HG03280 (cell line): ENCODE data around the gene C3.
"Not testable (repeated sequence)": the region's sequence is repeated elsewhere in the genome, so short reads cannot be mapped to it uniquely, and the experiment has no call there.

Experiments
- ATAC-seq: cut with Tn5 transposase; IDR thresholded peaks from one replicate; pipeline ENCODE4 v1.9.1; 2021; ENCODE audit warnings: mild to moderate bottlenecking, moderate library complexity; ENCODE audit not compliant: unreplicated experiment

C3 gene

GRCh38 chr19:6667114-6667627 lies 53.3 kb downstream of the C3 start:
- no peak for ATAC-seq

DNA sequence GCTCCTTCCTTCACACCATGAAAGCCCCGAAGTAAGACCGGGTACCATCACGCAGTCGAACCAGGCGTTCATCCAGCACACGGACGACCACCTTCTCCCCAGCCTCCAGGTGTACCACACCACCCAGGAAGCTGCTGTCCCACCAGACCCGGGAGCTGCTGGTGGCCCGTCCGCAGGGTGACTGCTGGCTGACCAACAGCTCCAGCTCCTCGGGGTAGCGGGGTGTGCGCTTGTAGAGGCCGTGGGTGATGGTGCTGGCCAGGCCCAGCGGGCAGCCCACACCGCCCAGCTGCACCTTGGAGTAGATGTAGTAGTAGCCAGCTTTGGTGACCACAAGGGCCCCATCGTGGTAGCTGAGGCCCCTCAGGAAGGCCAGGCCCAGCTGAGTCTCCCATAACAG lies 55.5 kb downstream of the C3 start:
- ATAC-seq = no peak

DNA sequence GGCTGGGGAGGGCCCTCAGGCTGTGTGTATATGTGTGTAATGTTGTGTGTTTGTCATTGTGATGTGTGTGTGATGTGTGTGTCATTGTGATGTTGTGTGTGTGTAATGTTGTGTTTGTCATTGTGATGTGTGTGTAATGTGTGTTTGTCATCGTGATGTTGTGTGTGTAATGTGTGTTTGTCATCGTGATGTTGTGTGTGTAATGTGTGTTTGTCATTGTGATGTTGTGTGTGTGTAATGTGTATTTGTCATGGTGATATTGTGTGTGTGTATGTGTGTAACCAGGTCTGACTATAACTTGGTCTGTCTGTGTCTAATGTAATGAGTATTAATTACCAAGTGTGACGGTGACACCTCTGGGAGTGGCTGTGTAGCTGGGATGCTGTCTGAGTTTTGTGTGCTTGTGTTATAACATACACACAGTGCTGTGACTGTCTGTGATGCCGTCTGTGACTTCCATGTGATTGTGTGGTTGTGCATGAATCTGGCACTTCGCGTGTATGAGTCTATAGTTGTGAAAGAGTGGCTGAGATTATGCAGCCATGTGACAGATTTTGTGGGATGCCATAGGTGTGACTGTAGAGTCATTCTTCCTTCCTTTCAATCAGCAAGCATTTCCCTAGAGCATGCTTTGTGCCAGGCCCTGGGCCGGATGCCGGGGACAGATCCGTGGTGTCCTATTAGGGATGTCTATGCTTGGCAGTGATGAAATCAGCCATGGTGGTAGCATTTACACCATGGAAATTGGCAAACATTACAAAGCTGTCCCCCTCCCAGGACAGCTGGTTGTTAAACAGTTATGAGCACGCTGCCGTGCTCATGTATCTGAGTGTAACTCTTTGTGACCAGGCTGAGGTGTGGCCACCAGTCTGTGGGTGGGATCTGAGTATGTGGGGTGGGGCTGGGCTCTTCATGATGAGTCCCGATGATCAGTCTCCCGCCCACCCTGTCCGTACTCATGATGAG lies 56.9 kb downstream of the C3 start:
- no peak for ATAC-seq

- ATAC-seq = no peak
Measured at GRCh38 chr19:6662702-6663101, 57.7 kb downstream of the C3 start.

- ATAC-seq = not testable (repeated sequence)
Measured at GRCh38 chr19:6661509-6662244, 58.8 kb downstream of the C3 start.

- no peak for ATAC-seq
Measured at GRCh38 chr19:6660930-6661329, 59.5 kb downstream of the C3 start.

DNA sequence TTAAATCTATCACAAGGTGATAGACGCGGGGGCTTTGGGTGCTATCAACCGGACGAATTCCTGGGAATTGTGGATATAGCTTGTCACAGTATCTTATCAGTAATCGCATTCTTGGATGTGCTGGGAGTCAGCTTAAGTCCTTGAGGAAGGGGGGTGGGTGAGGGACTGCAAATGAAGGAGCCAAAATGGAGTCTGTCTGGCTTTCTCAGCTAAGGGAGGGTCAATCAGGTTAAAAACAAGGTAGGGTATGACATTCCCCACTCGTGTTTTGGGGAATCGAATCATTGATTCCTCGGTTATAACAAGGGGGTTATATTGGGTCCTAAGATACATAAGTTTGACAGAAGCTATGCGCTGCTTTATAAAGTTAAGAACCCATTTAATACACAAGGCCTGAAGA lies 64.1 kb downstream of the C3 start:
- not testable (repeated sequence) for ATAC-seq

DNA sequence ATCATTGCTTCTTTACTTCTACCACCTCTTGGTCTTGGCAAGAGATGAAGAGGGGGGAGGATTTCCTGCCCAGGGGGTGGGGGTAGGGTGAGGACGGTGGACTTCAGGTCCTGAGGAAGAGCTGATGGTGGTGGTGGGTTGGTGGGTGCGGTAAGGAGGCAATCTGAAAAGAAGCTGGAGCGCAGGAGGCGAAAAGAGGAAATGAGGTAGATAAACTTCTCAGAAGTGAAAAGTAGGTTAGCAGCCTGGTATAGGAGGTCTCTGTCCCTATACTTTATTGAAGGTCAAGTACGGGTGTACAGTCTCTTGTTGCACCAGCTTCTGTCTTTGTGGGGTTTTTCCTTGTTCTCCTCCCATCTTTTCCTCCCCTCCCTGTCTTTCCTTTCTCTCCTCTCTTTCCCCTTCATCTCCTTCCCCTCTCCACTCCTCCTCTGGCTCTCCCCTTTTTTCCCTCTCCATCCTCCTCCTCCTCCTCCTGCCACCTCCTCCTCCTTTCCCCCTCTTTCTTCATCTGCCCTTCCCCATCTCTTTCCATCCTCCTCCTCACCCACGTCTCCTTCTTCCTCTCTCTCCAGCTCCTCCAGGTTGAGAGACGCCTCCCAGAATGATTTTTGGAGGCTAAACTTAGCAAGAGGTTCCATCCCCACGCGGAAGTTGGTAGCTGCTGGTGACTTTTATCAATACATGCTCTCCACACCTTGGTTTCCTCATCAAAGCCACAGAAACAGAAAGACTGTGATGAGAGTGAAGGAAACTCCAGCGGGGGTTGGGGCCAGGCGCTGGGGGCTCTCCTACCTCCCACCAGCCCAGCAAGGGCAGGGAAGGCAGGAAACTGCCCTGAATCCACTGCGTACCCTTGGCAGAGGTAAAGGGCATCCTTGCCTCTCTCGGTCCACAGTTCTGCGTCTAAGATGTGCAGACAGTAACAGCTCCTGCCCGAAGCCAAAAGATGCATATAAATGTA lies 65.8 kb downstream of the C3 start:
- no peak for ATAC-seq

DNA sequence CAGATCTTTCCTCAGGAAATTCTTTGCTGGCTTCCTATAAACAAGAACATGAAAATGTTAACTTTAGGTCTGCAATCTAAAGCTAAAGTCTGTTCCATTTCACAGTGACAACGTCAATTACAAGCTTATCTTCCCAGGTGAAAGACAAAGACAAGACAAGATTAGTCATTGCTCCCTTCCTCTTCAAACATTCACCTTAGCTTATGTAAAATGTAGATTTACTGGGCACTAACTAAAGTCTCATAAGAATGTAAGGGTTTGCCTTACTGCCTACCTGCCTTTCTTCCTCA lies 67.7 kb downstream of the C3 start:
- no peak for ATAC-seq

DNA sequence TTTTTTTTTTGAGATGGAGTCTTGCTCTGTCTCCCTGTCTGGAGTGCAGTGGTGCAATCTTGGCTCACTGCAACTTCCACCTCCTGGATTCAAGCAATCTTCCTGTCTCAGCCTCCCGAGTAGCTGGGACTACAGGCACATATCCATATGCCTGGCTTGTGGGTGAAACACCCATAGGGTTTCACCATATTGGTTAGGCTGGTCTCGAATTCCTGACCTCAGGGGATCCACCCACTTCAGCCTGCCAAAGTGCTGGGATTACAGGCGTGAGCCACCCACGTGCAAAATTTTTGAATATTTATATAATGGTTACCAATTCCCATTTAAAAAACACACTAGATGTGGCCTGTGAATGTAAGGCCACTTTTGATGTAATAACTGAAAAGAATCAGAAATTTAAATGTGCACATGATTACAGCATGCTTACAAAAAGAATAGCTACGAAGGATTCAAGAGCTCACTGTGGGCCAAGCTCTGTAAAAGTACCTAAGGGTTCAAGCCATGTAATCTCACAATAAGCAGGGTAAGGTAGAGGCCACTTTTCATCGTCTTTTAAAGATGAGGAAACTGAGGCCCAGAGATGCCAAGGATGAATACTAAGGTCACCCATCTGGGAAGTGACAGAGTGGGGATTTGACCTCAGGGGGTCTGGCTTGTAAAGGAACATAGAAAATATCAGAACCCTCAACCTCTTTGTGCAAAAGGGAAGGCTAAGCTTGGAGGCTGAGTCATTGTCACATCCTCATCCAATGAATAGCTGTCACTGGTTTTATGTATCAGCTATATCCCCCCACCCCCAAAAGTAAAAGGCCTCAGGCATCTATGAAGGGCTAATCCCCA lies 68.3 kb downstream of the C3 start:
- no peak for ATAC-seq

GRCh38 chr19:6649185-6649584 lies 71.3 kb downstream of the C3 start:
- no peak for ATAC-seq

DNA sequence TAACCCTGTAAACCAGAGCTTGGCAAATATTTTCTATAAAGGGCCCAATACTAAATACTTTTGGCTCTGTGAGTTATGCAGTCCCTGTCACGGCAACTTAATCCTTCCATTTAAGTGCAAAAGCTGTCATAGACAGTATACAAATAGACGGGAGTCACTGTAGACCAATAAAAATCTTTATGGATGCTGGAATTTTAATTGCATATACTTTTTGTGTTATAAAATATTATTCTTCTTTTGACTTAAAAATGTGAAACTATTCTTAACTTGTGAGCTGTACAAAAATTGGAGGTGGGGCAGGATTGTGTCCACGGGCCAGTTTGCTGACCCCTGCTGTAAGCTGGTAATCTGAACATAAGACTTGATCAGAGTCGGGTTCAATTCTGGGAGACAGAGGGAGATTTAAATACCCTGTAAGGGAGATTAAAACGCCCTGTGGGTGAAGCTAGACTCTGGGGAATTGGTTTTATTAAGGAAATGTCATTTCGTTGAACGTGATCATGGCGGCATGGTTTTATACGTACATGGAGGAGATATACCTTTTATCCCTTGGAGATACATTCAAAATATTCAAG lies 72.2 kb downstream of the C3 start:
- no peak for ATAC-seq

DNA sequence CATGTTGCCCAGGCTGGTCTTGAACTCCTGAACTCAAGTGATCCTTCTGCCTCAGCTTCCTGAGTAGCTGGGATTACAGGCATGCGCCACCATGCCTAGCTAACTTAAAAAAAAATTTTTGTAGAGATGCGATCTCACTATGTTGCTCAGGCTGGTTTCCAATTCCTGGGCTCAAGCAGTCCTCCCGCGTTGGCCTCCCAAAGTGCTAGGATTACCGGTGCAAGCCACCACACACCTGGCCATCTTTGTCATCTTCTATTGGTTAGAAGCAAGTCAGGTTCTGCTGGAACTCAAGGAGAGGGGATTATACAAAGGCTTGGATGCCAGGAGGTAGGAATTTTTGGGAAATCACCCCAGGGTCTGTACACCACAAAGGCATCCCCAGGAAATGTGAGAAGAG lies 75.7 kb downstream of the C3 start:
- ATAC-seq = no peak

DNA sequence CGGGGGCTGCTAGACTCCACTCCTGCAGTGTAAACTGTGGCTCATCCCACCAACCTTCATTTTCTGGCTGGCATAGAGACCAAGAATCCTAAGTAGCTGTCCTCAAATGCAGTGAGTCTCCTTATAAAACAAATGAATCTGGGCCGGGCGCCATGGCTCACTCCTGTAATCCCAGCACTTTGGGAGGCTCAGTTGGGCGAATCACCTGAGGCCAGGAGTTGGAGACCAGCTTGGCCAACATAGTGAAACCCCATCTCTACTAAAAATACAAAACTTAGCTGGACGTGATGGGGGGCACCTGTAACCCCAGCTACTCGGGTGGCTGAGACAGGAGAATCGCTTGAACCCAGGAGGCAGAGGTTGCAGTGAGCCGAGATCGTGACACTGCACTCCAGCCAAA lies 80.1 kb downstream of the C3 start:
- ATAC-seq = not testable (repeated sequence)

- ATAC-seq = no peak
Measured at GRCh38 chr19:6639439-6639838, 81.0 kb downstream of the C3 start.

DNA sequence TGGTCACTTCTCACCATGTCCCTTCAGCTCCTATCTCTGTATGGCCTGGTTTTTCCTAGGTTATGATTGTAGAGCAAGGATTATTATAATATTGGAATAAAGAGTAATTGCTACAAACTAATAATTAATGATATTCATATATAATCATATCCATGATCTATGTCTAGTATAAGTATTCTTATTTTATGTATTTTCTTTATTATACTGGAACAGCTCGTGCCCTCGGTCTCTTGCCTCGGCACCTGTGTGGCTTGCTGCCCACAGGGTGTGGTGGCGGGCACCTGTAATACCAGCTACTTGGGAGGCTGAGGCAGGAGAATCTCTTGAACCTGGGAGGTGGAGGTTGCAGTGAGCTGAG lies 87.0 kb downstream of the C3 start:
- ATAC-seq = not testable (repeated sequence)

DNA sequence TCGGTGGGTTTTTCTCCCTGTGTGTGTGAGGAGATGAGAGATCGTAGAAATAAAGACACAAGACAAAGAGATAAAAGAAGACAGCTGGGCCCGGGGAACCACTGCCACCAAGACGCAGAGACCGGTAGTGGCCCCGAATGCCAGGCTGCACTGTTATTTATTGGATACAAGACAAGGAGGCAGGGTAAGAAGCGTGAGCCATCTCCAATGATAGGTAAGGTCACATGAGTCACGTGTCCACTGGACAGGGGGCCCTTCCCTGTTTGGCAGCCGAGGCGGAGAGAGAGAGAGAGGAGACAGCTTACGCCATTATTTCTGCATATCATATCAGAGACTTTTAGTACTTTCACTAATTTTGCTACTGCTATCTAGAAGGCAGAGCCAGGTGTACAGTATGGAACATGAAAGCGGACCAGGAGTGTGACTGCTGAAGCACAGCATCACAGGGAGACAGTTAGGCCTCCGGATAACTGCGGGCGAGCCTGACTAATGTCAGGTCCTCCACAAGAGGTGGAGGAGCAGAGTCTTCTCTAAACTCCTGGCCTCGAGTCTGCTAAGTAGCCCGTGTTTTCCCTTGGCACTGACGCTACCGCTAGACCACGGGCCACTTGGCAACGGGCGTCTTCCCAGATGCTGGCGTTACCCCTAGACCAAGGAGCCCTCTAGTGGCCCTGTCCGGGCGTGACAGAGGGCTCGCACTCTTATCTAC lies 87.5 kb downstream of the C3 start:
- not testable (repeated sequence) for ATAC-seq

DNA sequence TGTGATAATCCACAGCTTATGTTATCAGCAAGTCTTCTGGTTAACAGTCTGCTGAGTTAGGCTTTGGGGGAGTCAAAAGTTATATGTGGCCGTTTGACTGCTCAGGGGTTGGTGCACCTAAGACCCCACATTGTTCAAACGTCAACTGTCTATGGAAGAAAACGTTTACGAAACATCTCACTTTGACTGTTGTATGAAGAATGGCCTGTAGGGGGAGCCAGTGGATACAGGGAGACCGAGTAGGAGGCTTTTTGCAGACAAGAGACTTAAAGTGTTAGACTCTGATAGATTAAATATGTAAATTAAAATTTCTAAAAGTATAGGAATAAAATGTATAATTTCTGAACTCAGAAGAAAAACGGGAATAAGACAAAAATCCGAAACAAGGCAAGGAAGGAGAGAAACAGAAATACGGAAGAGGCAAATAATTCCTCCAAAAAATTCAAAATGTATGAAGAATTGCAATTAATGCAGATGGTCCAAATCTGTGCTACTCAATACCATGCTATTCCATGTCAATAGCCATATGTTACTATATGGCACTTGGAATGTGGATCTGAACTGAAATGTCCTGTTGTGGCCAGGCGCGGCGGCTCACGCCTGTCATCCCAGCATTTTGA lies 88.3 kb downstream of the C3 start:
- no peak for ATAC-seq
